SK-N-SH (cell line): ENCODE results near the gene RAMP2. TPM values are rescaled to one million over a fixed set of nuclear protein-coding genes. Genes with fewer than 3 reads are reported as not detected.

Source experiments
- CTCF ChIA-PET: fragments of 300-600, 350-600 bp; formaldehyde crosslinking; extraction: SDS; loops from one replicate; lab custom pipeline; 2021; lab: Yijun Ruan, JAX
- POLR2A ChIA-PET: fragments of 350-600 bp; sonication (Branson Sonifier 250); formaldehyde crosslinking; extraction: SDS; loops from one replicate; lab custom pipeline; 2020; ENCODE audit warnings: antibody characterized with exemption, inconsistent platforms; lab: Yijun Ruan, JAX
- DNase-seq: peaks from one replicate; pipeline ENCODE4 v3.0.0; 2012
- H2AFZ ChIP-seq: fragments of 200-600 bp; sonication (generic); 2 replicates; pipeline ENCODE4 v1.8.1; 2016; ENCODE audit warnings: antibody characterized with exemption, mild to moderate bottlenecking, low read depth
- H3F3A ChIP-seq: fragments of 200-600 bp; sonication (generic); replicated peaks from 2 replicates; pipeline ENCODE3; 2016; ENCODE audit warnings: antibody characterized with exemption, mild to moderate bottlenecking; ENCODE audit not compliant: insufficient read depth
- H3K27ac ChIP-seq, 2 experiments: fragments of 200-500 bp in 1 of 2; fragments of 200-600 bp in 1 of 2; sonication (Bioruptor generic) in 1 of 2; sonication (generic), shearing (Covaris generic) in 1 of 2; 2 replicates each; pipeline versions ENCODE4 v1.5.1 to v1.6.1; 2014 to 2016; ENCODE audit warnings: low read depth in 2 of 2, inconsistent platforms in 1 of 2, low read length in 1 of 2, mild to moderate bottlenecking in 1 of 2, mixed read lengths in 1 of 2
- H3K27me3 ChIP-seq: fragments of 200-600 bp; sonication (generic), shearing (Covaris generic); 2 replicates; pipeline ENCODE4 v1.6.1; 2016; ENCODE audit warnings: mixed run types; ENCODE audit not compliant: insufficient read depth
- H3K36me3 ChIP-seq, 2 experiments: fragments of 200-500 bp in 1 of 2; fragments of 200-600 bp in 1 of 2; sonication (Bioruptor generic) in 1 of 2; sonication (generic) in 1 of 2; replicated peaks in 1 of 2; 2 replicates each; pipeline versions ENCODE3 to v1.5.1; 2014 to 2016; ENCODE audit warnings: low read length in 1 of 2, mild to moderate bottlenecking in 1 of 2; ENCODE audit not compliant: insufficient read depth in 2 of 2, control insufficient read depth in 1 of 2
- H3K4me1 ChIP-seq, 2 experiments: fragments of 200-500 bp in 1 of 2; fragments of 200-600 bp in 1 of 2; sonication (Bioruptor generic) in 1 of 2; sonication (generic), shearing (Covaris generic) in 1 of 2; 2 replicates each; pipeline versions ENCODE4 v1.5.1 to v1.6.1; 2014 to 2016; ENCODE audit warnings: low read depth in 1 of 2, low read length in 1 of 2, mixed run types in 1 of 2; ENCODE audit not compliant: insufficient read depth in 2 of 2, control insufficient read depth in 1 of 2
- H3K4me2 ChIP-seq: fragments of 200-600 bp; sonication (generic), shearing (Covaris generic); 2 replicates; pipeline ENCODE4 v1.6.1; 2017; ENCODE audit warnings: mixed run types
- H3K4me3 ChIP-seq, 2 experiments: fragments of 200-500 bp in 1 of 2; fragments of 200-600 bp in 1 of 2; sonication (Bioruptor generic) in 1 of 2; sonication (generic), shearing (Covaris generic) in 1 of 2; 2 replicates each; pipeline versions ENCODE4 v1.5.1 to v1.8.1; 2014 to 2016; ENCODE audit warnings: low read depth in 2 of 2, inconsistent platforms in 1 of 2, low read length in 1 of 2, mild to moderate bottlenecking in 1 of 2, mixed read lengths in 1 of 2, moderate library complexity in 1 of 2
- H3K79me2 ChIP-seq: fragments of 200-600 bp; sonication (generic); 2 replicates; pipeline ENCODE4 v1.8.1; 2017; ENCODE audit warnings: mild to moderate bottlenecking; ENCODE audit not compliant: insufficient read depth
- H3K9ac ChIP-seq: fragments of 200-600 bp; sonication (generic); 2 replicates; pipeline ENCODE4 v1.6.1; 2017; ENCODE audit warnings: mixed run types
- H3K9me2 ChIP-seq: fragments of 200-600 bp; sonication (generic); 2 replicates; pipeline ENCODE4 v1.6.1; 2017; ENCODE audit warnings: mixed run types
- H3K9me3 ChIP-seq: fragments of 200-600 bp; sonication (generic); 2 replicates; pipeline ENCODE4 v1.6.1; 2017; ENCODE audit warnings: mixed run types, mild to moderate bottlenecking, moderate library complexity
- H4K20me1 ChIP-seq: fragments of 200-600 bp; sonication (generic); 2 replicates; pipeline ENCODE4 v1.6.1; 2017; ENCODE audit warnings: mild to moderate bottlenecking, mixed run types; ENCODE audit not compliant: insufficient read depth
- CHD2 ChIP-seq: fragments of 150-350 bp; IDR thresholded peaks from 2 replicates; pipeline ENCODE4 v1.6.1; 2018; ENCODE audit warnings: low read length; ENCODE audit not compliant: partially characterized antibody
- ELF1 ChIP-seq: IDR thresholded peaks from 2 replicates; pipeline ENCODE4 v1.4.0; 2012
- EP300 ChIP-seq, 2 experiments: IDR thresholded peaks; 2 replicates each; pipeline versions ENCODE4 v1.4.0 to v1.6.1; 2012; ENCODE audit warnings: borderline replicate concordance in 1 of 2, low read depth in 1 of 2, low read length in 1 of 2
- EZH2phosphoT487 ChIP-seq: fragments of 200-600 bp; sonication (generic); IDR thresholded peaks from 2 replicates; pipeline ENCODE4 v1.6.1; 2017; ENCODE audit warnings: low read depth, mixed run types, mild to moderate bottlenecking, antibody characterized with exemption, moderate library complexity, borderline replicate concordance
- FOSL2 ChIP-seq: IDR thresholded peaks from 2 replicates; pipeline ENCODE4 v1.4.0; 2012; ENCODE audit warnings: low read depth, mild to moderate bottlenecking, moderate library complexity, borderline replicate concordance
- FOXM1 ChIP-seq: IDR thresholded peaks from 2 replicates; pipeline ENCODE4 v1.4.0; 2012; ENCODE audit warnings: low read depth, mild to moderate bottlenecking
- GABPA ChIP-seq: IDR thresholded peaks from 2 replicates; pipeline ENCODE4 v1.4.0; 2012; ENCODE audit warnings: low read depth, mild to moderate bottlenecking
- GATA2 ChIP-seq: sonication (generic); formaldehyde crosslinking; IDR thresholded peaks from 2 replicates; pipeline ENCODE4 v1.5.0; 2020; ENCODE audit warnings: mild to moderate bottlenecking, missing genetic modification reagents
- JUND ChIP-seq: IDR thresholded peaks from 2 replicates; pipeline ENCODE4 v1.4.0; 2012
- MAX ChIP-seq: IDR thresholded peaks from 2 replicates; pipeline ENCODE4 v1.4.0; 2012; ENCODE audit warnings: low read depth
- MEF2A ChIP-seq: IDR thresholded peaks from 2 replicates; pipeline ENCODE4 v1.4.0; 2012; ENCODE audit warnings: low read depth, borderline replicate concordance
- MXI1 ChIP-seq: IDR thresholded peaks from 2 replicates; pipeline ENCODE4 v1.6.1; 2012; ENCODE audit warnings: mild to moderate bottlenecking, low read depth, low read length, improper control_type of control experiment
- NRF1 ChIP-seq: IDR thresholded peaks from 2 replicates; pipeline ENCODE4 v1.6.1; 2012; ENCODE audit warnings: low read depth, mild to moderate bottlenecking, low read length
- POLR2AphosphoS5 ChIP-seq: IDR thresholded peaks from 2 replicates; pipeline ENCODE4 v1.6.1; 2012; ENCODE audit warnings: low read depth, low read length
- REST ChIP-seq: IDR thresholded peaks from 2 replicates; pipeline ENCODE4 v1.6.1; 2012; ENCODE audit warnings: mild to moderate bottlenecking, low read depth, low read length, moderate library complexity
- RFX5 ChIP-seq: IDR thresholded peaks from 2 replicates; pipeline ENCODE4 v1.6.1; 2012; ENCODE audit warnings: mild to moderate bottlenecking, improper control_type of control experiment, low read length
- SIN3A ChIP-seq: IDR thresholded peaks from 2 replicates; pipeline ENCODE4 v1.6.1; 2012; ENCODE audit warnings: low read depth, mild to moderate bottlenecking, low read length, moderate library complexity, borderline replicate concordance
- SMC3 ChIP-seq: IDR thresholded peaks from 2 replicates; pipeline ENCODE4 v1.6.1; 2012; ENCODE audit warnings: low read depth, low read length, improper control_type of control experiment
- TAF1 ChIP-seq: IDR thresholded peaks from 2 replicates; pipeline ENCODE4 v1.6.1; 2012; ENCODE audit warnings: low read depth, mild to moderate bottlenecking, low read length, moderate library complexity, borderline replicate concordance
- TEAD4 ChIP-seq: IDR thresholded peaks from 2 replicates; pipeline ENCODE4 v1.4.0; 2012; ENCODE audit warnings: mild to moderate bottlenecking, borderline replicate concordance; ENCODE audit not compliant: insufficient read depth
- USF1 ChIP-seq: IDR thresholded peaks from 2 replicates; pipeline ENCODE4 v1.4.0; 2012; ENCODE audit warnings: low read depth, borderline replicate concordance
- YY1 ChIP-seq: IDR thresholded peaks from 2 replicates; pipeline ENCODE4 v1.4.0; 2012; ENCODE audit warnings: low read depth, mild to moderate bottlenecking
- WGBS: methylation state at CpG from one replicate; pipeline ENCODE4 v1.1.6; 2017; ENCODE audit warnings: low lambda C conversion rate; 5-methylcytosine and 5-hydroxymethylcytosine counted together
- polyA plus RNA-seq, 3 experiments: library from polyadenylated mRNA; depleted of rRNA; stranded (reverse); fragments of >200 nt; gene quantifications; 2 replicates each; pipeline ENCODE4 v1.2.3, GENCODE V29; 2012

The RAMP2 gene
- polyA plus RNA-seq, 1 of the 3 experiments (the other 2 are of a cell fraction) = 3.0 TPM

GRCh38 chr17:42784409-42784808, 23.4 kb downstream of the RAMP2 start:
- no peak overlapping the region for H2AFZ ChIP-seq
- no peak for TF ChIP-seq FOXM1
- no peak for TF ChIP-seq JUND
- TF ChIP-seq GATA2 (CRISPR knock-in tag) = no peak
- no peak for TF ChIP-seq RFX5
- no peak for TF ChIP-seq ELF1
- no peak for TF ChIP-seq GABPA
- peak overlapping the region; percentile 98; the same call in 1 of the 2 replicates for H3K4me2 ChIP-seq
- DNase-seq = no peak
- no peaks in the 10 kb centered on the region for H3K27me3 ChIP-seq
- H3K4me3 ChIP-seq = no peak overlapping the region
- ChIA-PET CTCF (no interaction called here), POLR2A (no interaction called here)
- no peaks in the 10 kb centered on the region for H4K20me1 ChIP-seq
- H3K4me1 ChIP-seq = peaks cover 14% of the 10 kb centered on the region in 2 experiments; a peak in 3 of 4 replicates
- 0 out of 4 replicates have a peak overlapping the region, but pooled peaks of 1 of the 2 experiments have one; percentile 58 for H3K27ac ChIP-seq
- H3K36me3 ChIP-seq = peaks cover 7 to 9% of the 10 kb centered on the region in 2 experiments
- H3K79me2 ChIP-seq = peaks cover 49% of the 10 kb centered on the region
- WGBS = 88% methylated on average over 25 of the region's 25 CpGs
- peaks cover 9% of the 10 kb centered on the region for H3F3A ChIP-seq
- no peaks in the 10 kb centered on the region for H3K9me3 ChIP-seq
- no peak overlapping the region for H3K9ac ChIP-seq
- no peaks in the 10 kb centered on the region for H3K9me2 ChIP-seq

- no peaks in the 10 kb centered on the region for H4K20me1 ChIP-seq
- no peaks in the 10 kb centered on the region for H3K27me3 ChIP-seq
- H3K9ac ChIP-seq = no peak overlapping the region
- H3K9me3 ChIP-seq = no peaks in the 10 kb centered on the region
- H3K36me3 ChIP-seq = peaks cover 8 to 10% of the 10 kb centered on the region in 2 experiments
- CTCF ChIA-PET = no interaction called here
- no peak for TF ChIP-seq TAF1
- TF ChIP-seq EP300 (IDR thresholded peaks at IDR 0.05; ENCODE audit: borderline replicate concordance in 1 of 2, low read depth in 1 of 2, low read length in 1 of 2) = no peak
- TF ChIP-seq POLR2AphosphoS5 = no peak
- TF ChIP-seq ELF1 = no peak
- TF ChIP-seq MEF2A = no peak
- TF ChIP-seq USF1 = no peak
- TF ChIP-seq NRF1 = no peak
- no peak for TF ChIP-seq FOSL2
- TF ChIP-seq YY1 = no peak
- TF ChIP-seq GATA2 (CRISPR knock-in tag) = no peak
- TF ChIP-seq CHD2 = no peak
- TF ChIP-seq TEAD4 = no peak
- no peak for TF ChIP-seq SMC3
- TF ChIP-seq MXI1 = no peak
- no peak for TF ChIP-seq SIN3A
- TF ChIP-seq EZH2phosphoT487 = no peak
- TF ChIP-seq MAX = no peak
- no peak for TF ChIP-seq JUND
- no peak for TF ChIP-seq REST
- no peak overlapping the region for H2AFZ ChIP-seq
- H3K9me2 ChIP-seq = no peaks in the 10 kb centered on the region
- peak; percentile 45 for DNase-seq
- H3K79me2 ChIP-seq = peaks cover 49% of the 10 kb centered on the region
- no peak overlapping the region for H3K27ac ChIP-seq
- peaks cover 10% of the 10 kb centered on the region for H3F3A ChIP-seq
- POLR2A ChIA-PET = no interaction called here
- no peak overlapping the region for H3K4me3 ChIP-seq
- peaks cover 8 to 14% of the 10 kb centered on the region in 2 experiments; a peak in 3 of 4 replicates for H3K4me1 ChIP-seq
- no peak overlapping the region for H3K4me2 ChIP-seq
- WGBS = 82% methylated on average over 47 of the region's 52 CpGs
These were observed 24.0 kb downstream of the RAMP2 start for GRCh38 chr17:42784811-42785592.
